Measurements from ENCODE around the gene FGF12.
"Not testable (repeated sequence)": the region's sequence is repeated elsewhere in the genome, so short reads cannot be mapped to it uniquely, and the experiment has no call there.

FGF12 gene

DNA sequence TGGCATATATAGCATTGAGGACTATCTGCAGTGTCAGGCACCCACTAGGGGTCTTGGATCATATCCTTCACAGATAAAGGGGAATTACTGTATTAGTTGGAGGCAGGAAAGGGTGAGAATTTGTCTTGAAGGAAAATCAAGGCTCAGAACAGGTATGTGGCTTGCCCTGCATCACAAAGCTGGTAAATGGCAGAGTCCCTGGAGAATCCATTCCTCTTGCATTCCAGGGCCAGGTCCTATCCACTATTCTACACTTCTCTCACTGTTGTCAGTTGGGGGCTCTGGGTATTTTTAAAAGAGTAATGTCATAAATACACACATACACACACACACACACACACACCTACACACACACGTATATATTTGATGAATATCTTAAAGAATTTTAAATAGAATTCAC, 19.8 kb upstream of the FGF12 start:
- no peak for DNase-seq (ENCODE audit: low read depth)
- no peak for TF ChIP-seq CTCF (IDR thresholded peaks at IDR 0.05; ENCODE audit: insufficient read depth, low read depth, low read length, missing control alignments)
- no peak overlapping the region for H3K4me3 ChIP-seq (ENCODE audit: low read depth, low read length)

GRCh38 chr3:192745150-192745549, 17.8 kb upstream of the FGF12 start:
- no peak overlapping the region for H3K4me3 ChIP-seq (ENCODE audit: low read depth, low read length)
- DNase-seq (ENCODE audit: low read depth), result no peak
- no peak for TF ChIP-seq CTCF (IDR thresholded peaks at IDR 0.05; ENCODE audit: insufficient read depth, low read depth, low read length, missing control alignments)

GRCh38 chr3:192744604-192745003, 17.3 kb upstream of the FGF12 start:
- H3K4me3 ChIP-seq (ENCODE audit: low read depth, low read length); DNase-seq (ENCODE audit: low read depth): not testable (repeated sequence)

DNA sequence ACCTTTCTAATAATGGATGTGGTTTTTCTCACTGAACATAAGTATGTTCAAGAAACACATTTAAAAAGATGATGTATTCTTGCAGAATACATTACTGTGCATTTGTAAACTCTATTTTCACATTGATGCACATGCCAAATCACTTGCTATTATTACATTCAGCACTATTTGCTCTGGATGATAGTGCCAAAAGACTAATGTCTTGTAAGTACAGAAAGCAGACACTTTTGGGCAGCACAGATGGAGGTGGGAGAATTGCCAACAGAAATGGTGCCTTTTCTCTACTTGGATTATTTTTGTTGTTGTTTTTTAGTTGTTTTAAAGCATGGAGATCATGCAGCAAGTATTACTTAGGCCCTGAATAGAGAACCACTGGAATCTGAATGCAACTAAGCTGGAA, 10.2 kb upstream of the FGF12 start:
- TF ChIP-seq CTCF (IDR thresholded peaks at IDR 0.05; ENCODE audit: insufficient read depth, low read depth, low read length, missing control alignments), result no peak
- no peak for DNase-seq (ENCODE audit: low read depth)
- H3K4me3 ChIP-seq (ENCODE audit: low read depth, low read length), result no peak overlapping the region

GRCh38 chr3:192731233-192731632, 3.9 kb upstream of the FGF12 start:
- H3K4me3 ChIP-seq (ENCODE audit: low read depth, low read length), result no peak overlapping the region
- no peak for TF ChIP-seq CTCF (IDR thresholded peaks at IDR 0.05; ENCODE audit: insufficient read depth, low read depth, low read length, missing control alignments)
- DNase-seq (ENCODE audit: low read depth), result no peak

DNA sequence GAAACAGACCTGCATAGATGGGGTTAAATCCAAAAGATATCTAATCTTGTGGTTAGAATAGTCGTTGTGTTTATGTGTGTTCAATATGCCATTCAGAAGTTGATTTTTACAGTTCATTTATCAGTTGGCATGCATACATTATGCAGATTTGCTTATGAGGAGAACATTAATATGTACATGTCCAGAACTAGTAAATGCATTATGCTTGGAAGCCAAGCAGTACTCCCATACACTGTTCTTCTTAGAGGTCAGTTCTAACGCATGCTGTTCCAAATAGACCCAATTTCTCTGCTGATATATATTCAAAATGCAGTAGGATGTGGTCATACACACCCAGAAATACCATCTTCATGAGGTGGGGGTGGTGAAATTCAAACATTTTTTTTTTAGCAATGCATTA, 956 bp downstream of the FGF12 start:
- TF ChIP-seq CTCF (IDR thresholded peaks at IDR 0.05; ENCODE audit: insufficient read depth, low read depth, low read length, missing control alignments), result no peak
- no peak overlapping the region for H3K4me3 ChIP-seq (ENCODE audit: low read depth, low read length)
- no peak for DNase-seq (ENCODE audit: low read depth)

GRCh38 chr3:192719964-192720363, 7.4 kb downstream of the FGF12 start:
- DNase-seq (ENCODE audit: low read depth), result no peak
- TF ChIP-seq CTCF (IDR thresholded peaks at IDR 0.05; ENCODE audit: insufficient read depth, low read depth, low read length, missing control alignments), result no peak
- H3K4me3 ChIP-seq (ENCODE audit: low read depth, low read length), result no peak overlapping the region

DNA sequence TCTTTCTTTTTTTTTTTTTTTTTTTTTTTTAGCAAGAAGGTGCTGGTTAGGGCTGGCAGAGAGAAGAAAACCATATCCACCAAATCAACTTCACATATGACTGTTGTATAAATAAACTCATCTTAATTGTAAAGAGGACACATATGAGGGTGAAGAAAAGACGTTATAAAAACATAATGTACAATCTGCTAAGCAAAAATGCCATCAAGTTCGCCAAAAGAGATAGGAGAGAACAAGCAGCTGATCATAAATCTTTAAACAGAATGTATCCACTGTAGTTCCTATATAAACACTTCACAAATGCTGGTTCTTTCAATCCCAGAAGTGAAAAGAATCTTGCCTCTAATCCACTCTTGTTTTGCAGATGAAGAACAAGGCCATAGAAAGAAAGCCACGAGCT, 9.2 kb downstream of the FGF12 start:
- no peak for TF ChIP-seq CTCF (IDR thresholded peaks at IDR 0.05; ENCODE audit: insufficient read depth, low read depth, low read length, missing control alignments)
- DNase-seq (ENCODE audit: low read depth), result no peak
- no peak overlapping the region for H3K4me3 ChIP-seq (ENCODE audit: low read depth, low read length)

All from GM12865 (cell line).